ENCODE data around the gene ZNF575. TPM values are rescaled to one million over a fixed set of nuclear protein-coding genes. Genes with fewer than 3 reads are reported as not detected.

The ZNF575 gene
- total RNA-seq: 1 to 10 TPM; 1.3 to 2.2 TPM

GRCh38 chr19:43532962-43533545, at the start of gene ZNF575:
Gene ZNF575 (plus strand): TSS chr19:43533188. CDS start chr19:43534423, 1,235 bp downstream.
- ChIA-PET CTCF (interaction anchor here (0.6 to 1.8 kb wide), 8 partner anchors 13 to 199 kb away, joined by 3 to 7 read pairs (median 4); partner anchors contain the start of gene PHLDB3), POLR2A (interaction anchor here (0.6 to 1.1 kb wide), 7 partner anchors 8 to 234 kb away, joined by 3 to 8 read pairs (median 3); partner anchors contain the start of gene PHLDB3)

- POLR2A ChIA-PET: no interaction called here
Measured at GRCh38 chr19:43483281-43483680, 49.7 kb upstream of the ZNF575 start.

GRCh38 chr19:43485951-43486350, 47.0 kb upstream of the ZNF575 start:
- CTCF ChIA-PET: no interaction called here
- POLR2A ChIA-PET: no interaction called here

More at GRCh38 chr19:43483281-43483680, 49.7 kb upstream of the ZNF575 start:
- CTCF ChIA-PET: interaction anchor here (0.9 to 1.0 kb wide), 2 partner anchors 36 to 51 kb away, joined by 3 read pairs; no protein-coding TSS in a partner anchor

- CTCF ChIA-PET: no interaction called here
- POLR2A ChIA-PET: no interaction called here
Measured at GRCh38 chr19:43486412-43486811, 46.6 kb upstream of the ZNF575 start.

- ChIA-PET CTCF (no interaction called here), POLR2A (no interaction called here)
Measured at GRCh38 chr19:43488179-43488578, 44.8 kb upstream of the ZNF575 start.

GRCh38 chr19:43489310-43489709, 43.7 kb upstream of the ZNF575 start:
- ChIA-PET CTCF (no interaction called here), POLR2A (no interaction called here)

- ChIA-PET POLR2A (no interaction called here), CTCF (no interaction called here)
Measured at GRCh38 chr19:43489979-43490599, 42.9 kb upstream of the ZNF575 start.

GRCh38 chr19:43490759-43491158, 42.2 kb upstream of the ZNF575 start:
- ChIA-PET CTCF (no interaction called here), POLR2A (no interaction called here)

GRCh38 chr19:43495082-43495481, 37.9 kb upstream of the ZNF575 start:
- ChIA-PET POLR2A (no interaction called here), CTCF (interaction anchor here (1.3 kb wide), 1 partner anchor 9 kb away, joined by 4 read pairs; no protein-coding TSS in a partner anchor)

GRCh38 chr19:43496960-43497359, 36.0 kb upstream of the ZNF575 start:
- CTCF ChIA-PET: no interaction called here
- POLR2A ChIA-PET: no interaction called here

- POLR2A ChIA-PET: no interaction called here
- CTCF ChIA-PET: interaction anchor here (2.4 kb wide), 1 partner anchor 21 kb away, joined by 5 read pairs; no protein-coding TSS in a partner anchor
Measured at GRCh38 chr19:43498233-43498842, 34.6 kb upstream of the ZNF575 start.

- ChIA-PET POLR2A (interaction anchor here (0.6 kb wide), 1 partner anchor 30 kb away, joined by 4 read pairs; no protein-coding TSS in a partner anchor), CTCF (interaction anchor here (2.4 kb wide), 1 partner anchor 20 kb away, joined by 5 read pairs; no protein-coding TSS in a partner anchor)
Measured at GRCh38 chr19:43499042-43499441, 33.9 kb upstream of the ZNF575 start.

- POLR2A ChIA-PET: interaction anchor here (0.6 kb wide), 1 partner anchor 264 kb away, joined by 5 read pairs; no protein-coding TSS in a partner anchor
- CTCF ChIA-PET: interaction anchor here (1.1 kb wide), 1 partner anchor 55 kb away, joined by 4 read pairs; no protein-coding TSS in a partner anchor
Measured at GRCh38 chr19:43501661-43502418, 31.1 kb upstream of the ZNF575 start.

GRCh38 chr19:43502419-43502976, 30.5 kb upstream of the ZNF575 start:
- POLR2A ChIA-PET: interaction anchor here (0.6 kb wide), 1 partner anchor 263 kb away, joined by 5 read pairs; no protein-coding TSS in a partner anchor

GRCh38 chr19:43503501-43504425, 29.2 kb upstream of the ZNF575 start:
- POLR2A ChIA-PET: interaction anchor here (0.5 to 1.9 kb wide), 10 partner anchors 27 to 1452 kb away, joined by 3 to 15 read pairs (median 3); partner anchors contain the start of genes IRGQ, ZNF575 and ZNF576

More at GRCh38 chr19:43502419-43502976, 30.5 kb upstream of the ZNF575 start:
- CTCF ChIA-PET: interaction anchor here (1.1 to 4.3 kb wide), 2 partner anchors 55 kb away, joined by 4 to 20 read pairs; no protein-coding TSS in a partner anchor

GRCh38 chr19:43504426-43505185, 28.4 kb upstream of the ZNF575 start, which contains the start of gene PHLDB3:
Gene PHLDB3 (minus strand): TSS chr19:43504746. CDS start chr19:43504118, 628 bp downstream.
- CTCF ChIA-PET: interaction anchor here (0.7 to 4.3 kb wide), 9 partner anchors 9 to 91 kb away, joined by 3 to 20 read pairs (median 5); partner anchors contain the start of genes IRGQ and ZNF575
- POLR2A ChIA-PET: interaction anchor here (0.6 to 1.9 kb wide), 6 partner anchors 28 to 249 kb away, joined by 3 to 15 read pairs (median 4); partner anchors contain the start of genes IRGQ, ZNF575 and ZNF576

More at GRCh38 chr19:43503501-43504425, 29.2 kb upstream of the ZNF575 start:
- CTCF ChIA-PET: interaction anchor here (0.7 to 4.3 kb wide), 9 partner anchors 9 to 91 kb away, joined by 3 to 20 read pairs (median 5); partner anchors contain the start of genes IRGQ and ZNF575

- POLR2A ChIA-PET: interaction anchor here (1.9 kb wide), 1 partner anchor 41 kb away, joined by 15 read pairs; no protein-coding TSS in a partner anchor
- CTCF ChIA-PET: interaction anchor here (1.8 to 4.3 kb wide), 4 partner anchors 13 to 90 kb away, joined by 5 to 20 read pairs (median 12); partner anchors contain the start of gene IRGQ
Measured at GRCh38 chr19:43505186-43505456, 27.9 kb upstream of the ZNF575 start.
